ENCODE results near the gene HDHD5. TPM values are rescaled to one million over a fixed set of nuclear protein-coding genes. Genes with fewer than 3 reads are reported as not detected.

The HDHD5 gene
- total RNA-seq, 1 experiment from 2014 or later = 37.2 TPM

- DNase-seq (ENCODE audit: low read depth, low spot score) = no peak
- H3K4me3 ChIP-seq (ENCODE audit: low read depth in 2 of 2, low read length in 2 of 2) = no peak overlapping the region
- H3K9me3 ChIP-seq (ENCODE audit: control insufficient read depth, insufficient read depth, low read depth, low read length) = no peaks in the 10 kb centered on the region
- no peaks in the 10 kb centered on the region for H3K27me3 ChIP-seq (ENCODE audit: control insufficient read depth, insufficient read depth, low read length)
- no TSS peak for BruUV-seq (replicated peaks)
- intact Hi-C loops (cut with micrococcal nuclease; ENCODE audit: unreplicated experiment) (no loop called here), in situ Hi-C loops (cut with HindIII; ENCODE audit: low pct_unique_long_range_greater_than_20kb, low sequenced_read_pairs) (no loop called here)
- TF ChIP-seq TCF7L2 (IDR thresholded peaks at IDR 0.05; ENCODE audit: low read depth, low read length) (no peak), REST (IDR thresholded peaks at IDR 0.05; ENCODE audit: insufficient read depth in 1 of 2, low read depth in 2 of 2, low read length in 1 of 2) (no peak), CTCF (IDR thresholded peaks at IDR 0.05) (no peak), SIN3A (IDR thresholded peaks at IDR 0.05; ENCODE audit: borderline replicate concordance, insufficient read depth, low read depth, low read length) (no peak), POLR2AphosphoS5 (IDR thresholded peaks at IDR 0.05; ENCODE audit: low read depth, low read length) (no peak)
- ChIA-PET POLR2A (no interaction called here), CTCF (interaction anchor here (0.5 kb wide), 1 partner anchor 58 kb away, joined by 10 read pairs; no protein-coding TSS in a partner anchor)
- no peak overlapping the region for H3K27ac ChIP-seq (ENCODE audit: low read length)
- H3K4me1 ChIP-seq (ENCODE audit: control insufficient read depth, insufficient read depth, low read length) = no peaks in the 10 kb centered on the region
- H3K36me3 ChIP-seq (ENCODE audit: control insufficient read depth, insufficient read depth, low read length) = no peaks in the 10 kb centered on the region; the same call in 1 of the 2 replicates
- no peak for ATAC-seq
These were observed 23.8 kb downstream of the HDHD5 start for GRCh38 chr22:17135153-17135760.

- H3K4me1 ChIP-seq (ENCODE audit: control insufficient read depth, insufficient read depth, low read length) = no peaks in the 10 kb centered on the region
- no peaks in the 10 kb centered on the region for H3K27me3 ChIP-seq (ENCODE audit: control insufficient read depth, insufficient read depth, low read length)
- ChIA-PET POLR2A (no interaction called here), CTCF (no interaction called here)
- ATAC-seq = no peak
- TF ChIP-seq REST (IDR thresholded peaks at IDR 0.05; ENCODE audit: insufficient read depth in 1 of 2, low read depth in 2 of 2, low read length in 1 of 2) (no peak), TCF7L2 (IDR thresholded peaks at IDR 0.05; ENCODE audit: low read depth, low read length) (no peak), SIN3A (IDR thresholded peaks at IDR 0.05; ENCODE audit: borderline replicate concordance, insufficient read depth, low read depth, low read length) (no peak)
- intact Hi-C loops (cut with micrococcal nuclease; ENCODE audit: unreplicated experiment) (no loop called here), in situ Hi-C loops (cut with HindIII; ENCODE audit: low pct_unique_long_range_greater_than_20kb, low sequenced_read_pairs) (no loop called here)
- no peak overlapping the region for H3K27ac ChIP-seq (ENCODE audit: low read length)
- no peak overlapping the region for H3K4me3 ChIP-seq (ENCODE audit: low read depth in 2 of 2, low read length in 2 of 2)
- BruUV-seq (replicated peaks) = no TSS peak
- H3K9me3 ChIP-seq (ENCODE audit: control insufficient read depth, insufficient read depth, low read depth, low read length) = no peaks in the 10 kb centered on the region
- no peaks in the 10 kb centered on the region for H3K36me3 ChIP-seq (ENCODE audit: control insufficient read depth, insufficient read depth, low read length)
- no peak for DNase-seq (ENCODE audit: low read depth, low spot score)
These were observed 25.9 kb downstream of the HDHD5 start for GRCh38 chr22:17133137-17133536.

Data from Panc1 (cell line).